ENCODE data around the gene C17orf114.

C17orf114 gene

DNA sequence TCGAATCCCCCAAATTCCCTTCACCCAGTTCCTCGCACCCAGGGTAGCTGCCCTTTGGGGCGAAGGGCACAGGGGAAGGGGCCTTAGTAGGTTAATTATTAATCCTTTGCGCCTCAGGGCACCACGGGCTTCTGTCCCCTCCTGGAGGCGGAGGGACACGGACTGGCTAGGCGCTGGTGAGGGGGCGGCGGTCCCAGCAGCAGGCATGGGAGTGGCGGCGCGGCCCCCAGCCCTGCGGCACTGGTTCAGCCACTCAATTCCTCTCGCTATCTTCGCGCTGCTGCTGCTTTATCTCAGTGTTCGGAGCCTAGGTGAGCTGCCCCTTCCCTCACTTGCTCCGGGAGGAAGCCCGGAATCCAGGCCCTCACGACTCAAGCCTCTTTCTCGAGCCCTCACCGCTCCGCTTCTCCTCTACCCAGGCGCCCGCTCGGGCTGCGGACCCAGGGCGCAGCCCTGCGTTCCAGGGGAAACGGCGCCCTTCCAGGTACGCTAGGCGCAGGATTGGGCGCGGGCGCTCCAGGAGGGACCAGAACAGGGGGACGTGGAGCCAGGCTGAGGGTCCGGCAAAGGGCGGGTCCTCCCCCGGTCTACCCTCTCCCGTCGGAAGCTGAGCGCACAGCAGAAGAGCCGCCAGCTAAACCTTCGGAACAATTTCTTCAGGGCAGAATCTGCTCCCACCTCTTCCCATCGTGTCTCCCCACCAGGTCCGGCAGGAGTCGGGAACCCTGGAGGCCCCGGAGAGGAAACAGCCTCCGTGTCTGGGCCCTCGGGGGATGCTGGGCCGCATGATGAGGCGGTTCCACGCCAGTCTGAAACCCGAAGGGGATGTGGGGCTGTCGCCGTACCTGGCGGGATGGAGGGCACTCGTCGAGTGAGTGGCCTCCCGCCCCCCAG is 13.1 kb downstream of the C17orf114 start, which contains the start of gene GLTPD2 (continued):
- TF ChIP-seq PHF21A (CRISPR knock-in tag; IDR thresholded peaks at IDR 0.05) (peak; percentile 57), KDM2A (CRISPR knock-in tag; IDR thresholded peaks at IDR 0.05; ENCODE audit: borderline replicate concordance, low read depth) (peak; percentile 94), XRCC5 (optimal IDR thresholded peaks at IDR 0.05; ENCODE audit: low read length) (peak; percentile 71), PAWR (CRISPR knock-in tag; IDR thresholded peaks at IDR 0.05; ENCODE audit: borderline replicate concordance) (no peak), PITX1 (CRISPR knock-in tag; IDR thresholded peaks at IDR 0.05) (peak; percentile 86), MXD3 (CRISPR knock-in tag; IDR thresholded peaks at IDR 0.05) (peak; percentile 42; the same call in 1 of the 2 replicates), SOX13 (IDR thresholded peaks at IDR 0.05) (no peak), SOX13 (CRISPR knock-in tag; conservative IDR thresholded peaks at IDR 0.05 in 1 of 2, IDR thresholded peaks at IDR 0.05 in 1 of 2) (peak in 1 of 2 experiments; percentile 77; a peak in 2 of 4 replicates), MZF1 (CRISPR knock-in tag; IDR thresholded peaks at IDR 0.05; ENCODE audit: borderline replicate concordance) (peak; percentile 36; the same call in 1 of the 2 replicates), YY1 (IDR thresholded peaks at IDR 0.05; ENCODE audit: insufficient read depth, insufficient replicate concordance, low read depth, low read length) (peak; percentile 68), KDM3A (CRISPR knock-in tag; IDR thresholded peaks at IDR 0.05; ENCODE audit: low read depth) (peak; percentile 62), ZIK1 (CRISPR knock-in tag; IDR thresholded peaks at IDR 0.05; ENCODE audit: borderline replicate concordance, low read depth) (peak; percentile 32; the same call in 1 of the 2 replicates), SOX5 (CRISPR knock-in tag; IDR thresholded peaks at IDR 0.05; ENCODE audit: borderline replicate concordance) (peak; percentile 71), CBX1 (IDR thresholded peaks at IDR 0.05; ENCODE audit: low read depth) (peak; percentile 37), SP140L (CRISPR knock-in tag; IDR thresholded peaks at IDR 0.05; ENCODE audit: borderline replicate concordance) (no peak)
- TF ChIP-seq, protein P1, sequence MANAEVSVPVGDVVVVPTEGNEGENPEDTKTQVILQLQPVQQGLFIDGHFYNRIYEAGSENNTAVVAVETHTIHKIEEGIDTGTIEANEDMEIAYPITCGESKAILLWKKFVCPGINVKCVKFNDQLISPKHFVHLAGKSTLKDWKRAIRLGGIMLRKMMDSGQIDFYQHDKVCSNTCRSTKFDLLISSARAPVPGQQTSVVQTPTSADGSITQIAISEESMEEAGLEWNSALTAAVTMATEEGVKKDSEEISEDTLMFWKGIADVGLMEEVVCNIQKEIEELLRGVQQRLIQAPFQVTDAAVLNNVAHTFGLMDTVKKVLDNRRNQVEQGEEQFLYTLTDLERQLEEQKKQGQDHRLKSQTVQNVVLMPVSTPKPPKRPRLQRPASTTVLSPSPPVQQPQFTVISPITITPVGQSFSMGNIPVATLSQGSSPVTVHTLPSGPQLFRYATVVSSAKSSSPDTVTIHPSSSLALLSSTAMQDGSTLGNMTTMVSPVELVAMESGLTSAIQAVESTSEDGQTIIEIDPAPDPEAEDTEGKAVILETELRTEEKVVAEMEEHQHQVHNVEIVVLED (CRISPR knock-in tag; IDR thresholded peaks at IDR 0.05; ENCODE audit: borderline replicate concordance): peak; percentile 44; the same call in 1 of the 2 replicates
- TF ChIP-seq, protein P2, sequence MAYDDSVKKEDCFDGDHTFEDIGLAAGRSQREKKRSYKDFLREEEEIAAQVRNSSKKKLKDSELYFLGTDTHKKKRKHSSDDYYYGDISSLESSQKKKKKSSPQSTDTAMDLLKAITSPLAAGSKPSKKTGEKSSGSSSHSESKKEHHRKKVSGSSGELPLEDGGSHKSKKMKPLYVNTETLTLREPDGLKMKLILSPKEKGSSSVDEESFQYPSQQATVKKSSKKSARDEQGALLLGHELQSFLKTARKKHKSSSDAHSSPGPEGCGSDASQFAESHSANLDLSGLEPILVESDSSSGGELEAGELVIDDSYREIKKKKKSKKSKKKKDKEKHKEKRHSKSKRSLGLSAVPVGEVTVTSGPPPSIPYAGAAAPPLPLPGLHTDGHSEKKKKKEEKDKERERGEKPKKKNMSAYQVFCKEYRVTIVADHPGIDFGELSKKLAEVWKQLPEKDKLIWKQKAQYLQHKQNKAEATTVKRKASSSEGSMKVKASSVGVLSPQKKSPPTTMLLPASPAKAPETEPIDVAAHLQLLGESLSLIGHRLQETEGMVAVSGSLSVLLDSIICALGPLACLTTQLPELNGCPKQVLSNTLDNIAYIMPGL (CRISPR knock-in tag; IDR thresholded peaks at IDR 0.05; ENCODE audit: borderline replicate concordance in 1 of 2, low read depth in 1 of 2): peak; percentile 57 to 94; a peak in 3 of 4 replicates
- TF ChIP-seq, protein P3, sequence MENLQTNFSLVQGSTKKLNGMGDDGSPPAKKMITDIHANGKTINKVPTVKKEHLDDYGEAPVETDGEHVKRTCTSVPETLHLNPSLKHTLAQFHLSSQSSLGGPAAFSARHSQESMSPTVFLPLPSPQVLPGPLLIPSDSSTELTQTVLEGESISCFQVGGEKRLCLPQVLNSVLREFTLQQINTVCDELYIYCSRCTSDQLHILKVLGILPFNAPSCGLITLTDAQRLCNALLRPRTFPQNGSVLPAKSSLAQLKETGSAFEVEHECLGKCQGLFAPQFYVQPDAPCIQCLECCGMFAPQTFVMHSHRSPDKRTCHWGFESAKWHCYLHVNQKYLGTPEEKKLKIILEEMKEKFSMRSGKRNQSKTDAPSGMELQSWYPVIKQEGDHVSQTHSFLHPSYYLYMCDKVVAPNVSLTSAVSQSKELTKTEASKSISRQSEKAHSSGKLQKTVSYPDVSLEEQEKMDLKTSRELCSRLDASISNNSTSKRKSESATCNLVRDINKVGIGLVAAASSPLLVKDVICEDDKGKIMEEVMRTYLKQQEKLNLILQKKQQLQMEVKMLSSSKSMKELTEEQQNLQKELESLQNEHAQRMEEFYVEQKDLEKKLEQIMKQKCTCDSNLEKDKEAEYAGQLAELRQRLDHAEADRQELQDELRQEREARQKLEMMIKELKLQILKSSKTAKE (CRISPR knock-in tag; IDR thresholded peaks at IDR 0.05; ENCODE audit: borderline replicate concordance): peak; percentile 40; the same call in 1 of the 2 replicates
- TF ChIP-seq, protein P4, sequence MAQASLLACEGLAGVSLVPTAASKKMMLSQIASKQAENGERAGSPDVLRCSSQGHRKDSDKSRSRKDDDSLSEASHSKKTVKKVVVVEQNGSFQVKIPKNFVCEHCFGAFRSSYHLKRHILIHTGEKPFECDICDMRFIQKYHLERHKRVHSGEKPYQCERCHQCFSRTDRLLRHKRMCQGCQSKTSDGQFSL (CRISPR knock-in tag; IDR thresholded peaks at IDR 0.05): 0 out of 2 replicates have a peak, but pooled peaks have one; percentile 40
- TF ChIP-seq, protein P5, sequence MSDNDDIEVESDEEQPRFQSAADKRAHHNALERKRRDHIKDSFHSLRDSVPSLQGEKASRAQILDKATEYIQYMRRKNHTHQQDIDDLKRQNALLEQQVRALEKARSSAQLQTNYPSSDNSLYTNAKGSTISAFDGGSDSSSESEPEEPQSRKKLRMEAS (IDR thresholded peaks at IDR 0.05): peak; percentile 78
